Nephron progenitor cell (in vitro differentiated cells): Measurements from ENCODE around the gene RIMBP2.

Experiments
- DNase-seq: peaks from one replicate; pipeline ENCODE4 v3.0.0; 2021
- H3K27ac Mint-ChIP-seq: 2 replicates; pipeline ENCODE4 v1.8.0; 2021; ENCODE audit warnings: mild to moderate bottlenecking, moderate library complexity, mixed read lengths
- H3K27me3 Mint-ChIP-seq: 2 replicates; pipeline ENCODE4 v1.8.0; 2021; ENCODE audit warnings: mild to moderate bottlenecking, low read depth, mixed read lengths; ENCODE audit not compliant: poor library complexity
- H3K36me3 Mint-ChIP-seq: 2 replicates; pipeline ENCODE4 v1.8.0; 2021; ENCODE audit warnings: low read depth, mixed read lengths
- H3K4me1 Mint-ChIP-seq: 2 replicates; pipeline ENCODE4 v1.8.0; 2021; ENCODE audit warnings: mixed read lengths
- H3K4me3 Mint-ChIP-seq: 2 replicates; pipeline ENCODE4 v1.8.0; 2021; ENCODE audit warnings: mild to moderate bottlenecking, moderate library complexity, mixed read lengths
- H3K9me3 Mint-ChIP-seq: 2 replicates; pipeline ENCODE4 v1.8.0; 2021; ENCODE audit warnings: mild to moderate bottlenecking, moderate library complexity, mixed read lengths
- CTCF ChIP-seq: fragments of 200-600 bp; sonication (generic); IDR thresholded peaks from 2 replicates; pipeline ENCODE4 v1.5.0; 2021; ENCODE audit warnings: antibody characterized with exemption

The RIMBP2 gene

DNA sequence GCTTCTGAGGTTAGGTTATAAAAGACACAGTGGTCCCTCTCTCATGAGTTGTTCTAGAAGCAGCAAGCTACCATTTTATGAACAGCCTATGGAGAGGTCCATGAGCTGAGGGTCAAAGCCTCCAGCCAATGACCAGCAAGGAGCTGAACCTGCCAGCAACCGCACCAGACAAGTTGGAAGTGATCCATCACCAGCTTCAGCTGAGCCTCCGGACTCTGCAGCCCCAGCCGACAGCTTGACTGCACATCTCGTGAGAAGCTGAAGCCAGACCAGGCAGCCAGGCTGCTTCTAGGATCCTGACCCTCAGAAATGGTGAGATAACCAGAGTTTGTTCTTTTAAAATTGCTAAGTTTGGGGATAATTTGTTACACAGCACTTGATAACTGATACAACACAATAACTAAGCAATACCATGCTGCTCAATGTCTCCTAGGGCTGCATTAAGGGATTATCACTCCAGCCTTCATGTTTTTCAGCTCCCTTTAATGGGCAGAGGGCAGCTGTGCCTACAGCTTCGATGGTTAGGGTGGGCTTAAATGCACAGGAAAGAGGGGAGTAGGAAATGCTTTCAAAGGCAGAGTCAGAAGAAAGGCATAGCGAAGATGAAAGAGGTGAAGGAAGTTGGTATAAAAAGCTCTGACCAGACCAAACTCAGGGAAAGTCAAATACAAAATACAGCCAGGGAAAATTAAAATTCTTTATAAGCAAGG lies 149.5 kb downstream of the RIMBP2 start:
- Mint-ChIP-seq H3K9me3 (peaks cover 23% of the 10 kb centered on the region), H3K4me1 (peaks cover 15% of the 10 kb centered on the region), H3K4me3 (no peak overlapping the region), H3K27me3 (no peaks in the 10 kb centered on the region), H3K36me3 (peaks cover 5% of the 10 kb centered on the region), H3K27ac (peak overlapping the region; percentile 30)
- no peak for TF ChIP-seq CTCF
- DNase-seq: no peak

- Mint-ChIP-seq H3K9me3 (peaks cover 23% of the 10 kb centered on the region), H3K27ac (no peak overlapping the region), H3K4me3 (no peak overlapping the region), H3K27me3 (no peaks in the 10 kb centered on the region), H3K36me3 (peaks cover 5% of the 10 kb centered on the region), H3K4me1 (peaks cover 15% of the 10 kb centered on the region)
- no peak for TF ChIP-seq CTCF
- DNase-seq: no peak
Observed at GRCh38 chr12:130565189-130565588, 150.9 kb downstream of the RIMBP2 start.

- Mint-ChIP-seq H3K27ac (no peak overlapping the region), H3K4me3 (no peak overlapping the region), H3K36me3 (peaks cover 5% of the 10 kb centered on the region), H3K27me3 (no peaks in the 10 kb centered on the region), H3K9me3 (peaks cover 23% of the 10 kb centered on the region), H3K4me1 (no peaks in the 10 kb centered on the region)
- DNase-seq: no peak
- no peak for TF ChIP-seq CTCF
Observed at GRCh38 chr12:130563323-130563722, 152.8 kb downstream of the RIMBP2 start.

DNA sequence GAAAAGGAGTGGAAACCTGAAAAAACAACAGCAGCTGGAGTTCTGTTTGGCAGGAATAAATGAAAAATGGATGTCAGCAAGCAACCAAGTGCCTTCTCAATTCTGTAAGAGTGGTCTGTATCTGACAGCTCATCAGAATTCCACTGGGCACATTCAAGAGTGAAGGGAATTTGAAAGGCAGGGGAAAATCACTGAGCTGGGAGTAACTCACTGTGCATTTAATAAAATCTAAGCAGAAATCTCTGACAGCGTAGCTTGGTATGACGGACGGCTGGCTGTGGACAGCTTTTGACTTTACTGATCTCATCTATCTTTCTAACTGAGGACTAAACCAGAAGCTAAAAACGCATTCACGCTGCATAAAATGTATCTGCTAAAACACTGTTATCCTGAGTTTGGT lies 153.4 kb downstream of the RIMBP2 start:
- no peaks in the 10 kb centered on the region for H3K4me1 Mint-ChIP-seq
- H3K27ac Mint-ChIP-seq: no peak overlapping the region
- peaks cover 1% of the 10 kb centered on the region for H3K27me3 Mint-ChIP-seq
- peaks cover 23% of the 10 kb centered on the region for H3K9me3 Mint-ChIP-seq
- no peak for DNase-seq
- no peak for TF ChIP-seq CTCF
- H3K4me3 Mint-ChIP-seq: no peak overlapping the region
- peaks cover 5% of the 10 kb centered on the region for H3K36me3 Mint-ChIP-seq

DNA sequence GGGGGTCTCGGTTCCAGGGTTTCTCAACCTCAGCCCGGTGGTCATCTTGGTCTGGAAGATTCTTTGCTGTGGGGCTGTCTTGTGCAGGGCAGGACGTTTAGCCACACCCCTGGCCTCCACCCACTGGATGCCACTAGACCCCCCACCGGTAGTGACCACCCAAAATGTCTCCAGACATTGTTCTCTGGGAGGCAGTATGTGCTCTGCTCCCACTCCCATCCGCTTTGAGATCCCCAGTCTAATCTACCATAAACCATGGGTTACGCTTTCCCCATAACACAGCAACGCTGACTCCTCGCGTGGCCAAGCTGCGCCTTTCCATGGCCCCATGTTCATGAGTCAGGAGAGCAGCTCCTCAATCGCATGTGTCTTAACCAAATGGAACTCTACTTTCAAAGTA lies 155.8 kb downstream of the RIMBP2 start:
- no peak for TF ChIP-seq CTCF
- peaks cover 12% of the 10 kb centered on the region for H3K9me3 Mint-ChIP-seq
- DNase-seq: no peak

GRCh38 chr12:130559806-130560205 lies 156.3 kb downstream of the RIMBP2 start:
- peaks cover 15% of the 10 kb centered on the region for H3K27me3 Mint-ChIP-seq
- H3K36me3 Mint-ChIP-seq: no peaks in the 10 kb centered on the region
- no peak for DNase-seq
- H3K27ac Mint-ChIP-seq: no peak overlapping the region
- no peak for TF ChIP-seq CTCF
- H3K4me3 Mint-ChIP-seq: no peak overlapping the region
- no peaks in the 10 kb centered on the region for H3K4me1 Mint-ChIP-seq
- H3K9me3 Mint-ChIP-seq: peaks cover 10% of the 10 kb centered on the region

More for the DNA sequence above, 155.8 kb downstream of the RIMBP2 start:
- Mint-ChIP-seq H3K4me1 (no peaks in the 10 kb centered on the region), H3K27ac (no peak overlapping the region), H3K27me3 (peaks cover 14% of the 10 kb centered on the region), H3K4me3 (no peak overlapping the region), H3K36me3 (peaks cover 1% of the 10 kb centered on the region)
